NCI-H82 treated with DMSO at 0.1 percent for 48 hours (cell line): ENCODE results near the gene POLH.
"Not testable (repeated sequence)": the region's sequence is repeated elsewhere in the genome, so short reads cannot be mapped to it uniquely, and the experiment has no call there.

Experiments used
- DNase-seq: peaks from one replicate; lab custom pipeline; 2025; ENCODE audit not compliant: unreplicated experiment; lab: John Stamatoyannopoulos, UW

POLH gene

DNA sequence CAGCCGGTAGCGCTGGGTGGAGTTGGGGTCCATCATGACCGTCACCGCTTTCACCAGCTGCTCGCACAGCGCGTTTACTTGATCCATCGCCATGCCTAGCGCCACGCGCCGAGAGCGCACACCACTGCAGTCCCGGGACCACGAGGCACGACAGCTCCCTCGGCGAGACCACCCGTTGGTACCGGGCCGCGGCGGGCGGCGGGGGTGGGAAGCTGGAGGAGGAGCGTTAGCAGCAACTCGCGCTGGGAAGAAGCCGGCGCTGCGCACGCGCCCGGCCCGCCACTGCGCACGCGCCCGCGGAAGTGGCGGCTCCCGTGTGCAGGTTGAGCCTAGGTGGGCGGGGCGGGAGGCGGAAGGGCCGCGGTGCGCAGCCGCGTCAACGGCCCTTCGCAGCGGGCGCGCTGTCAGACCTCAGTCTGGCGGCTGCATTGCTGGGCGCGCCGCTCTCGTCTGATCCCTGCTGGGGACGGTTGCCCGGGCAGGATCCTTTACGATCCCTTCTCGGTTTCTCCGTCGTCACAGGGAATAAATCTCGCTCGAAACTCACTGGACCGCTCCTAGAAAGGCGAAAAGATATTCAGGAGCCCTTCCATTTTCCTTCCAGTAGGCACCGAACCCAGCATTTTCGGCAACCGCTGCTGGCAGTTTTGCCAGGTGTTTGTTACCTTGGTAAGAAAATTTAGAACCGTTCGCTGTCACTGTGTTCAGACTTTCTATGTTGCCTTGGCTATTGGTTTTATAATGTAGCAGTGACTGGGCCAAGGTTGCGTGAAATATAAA, at the start of gene POLH, which contains the start of gene XPO5:
Gene POLH (plus strand): TSS at position 414 of the 780 bp plus-strand sequence. CDS start 6,135 bp downstream, outside the sequence.
Gene XPO5 (minus strand): TSS at position 267 of the 780 bp plus-strand sequence. CDS start 174 bp downstream, at position 93.
- DNase-seq = peak; percentile 85

GRCh38 chr6:43532201-43532600, 43.8 kb upstream of the POLH start:
- DNase-seq = no peak

GRCh38 chr6:43538986-43539385, 37.0 kb upstream of the POLH start:
- not testable (repeated sequence) for DNase-seq

- DNase-seq = not testable (repeated sequence)
These were observed 36.6 kb upstream of the POLH start for GRCh38 chr6:43539409-43539808.

- no peak for DNase-seq
These were observed 35.5 kb upstream of the POLH start for GRCh38 chr6:43540507-43540906.

GRCh38 chr6:43541774-43542471, 34.1 kb upstream of the POLH start:
- no peak for DNase-seq

GRCh38 chr6:43544461-43544860, 31.5 kb upstream of the POLH start:
- no peak for DNase-seq

GRCh38 chr6:43547222-43547621, 28.8 kb upstream of the POLH start:
- no peak for DNase-seq

GRCh38 chr6:43557620-43558019, 18.4 kb upstream of the POLH start:
- not testable (repeated sequence) for DNase-seq

DNA sequence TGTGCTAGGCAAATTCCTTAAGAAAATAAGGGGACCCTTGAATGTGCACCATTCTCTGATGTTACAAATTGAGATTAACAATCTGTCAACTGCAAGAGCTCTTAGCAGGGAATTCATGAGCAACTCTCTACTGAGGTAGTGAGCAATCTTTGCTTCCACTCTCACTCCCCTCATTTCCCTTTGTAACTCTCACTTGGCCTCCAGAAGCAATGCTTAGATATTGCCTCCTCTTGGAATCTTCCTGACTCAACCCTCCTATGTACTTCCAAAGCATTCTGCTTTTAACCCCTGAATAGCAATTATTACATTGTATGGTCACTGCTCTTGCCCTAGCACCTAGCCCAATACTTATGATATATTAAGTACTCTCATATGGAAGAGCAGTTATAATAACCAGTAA, 16.7 kb upstream of the POLH start:
- no peak for DNase-seq

GRCh38 chr6:43570876-43571441, 5.0 kb upstream of the POLH start:
- DNase-seq = no peak

DNA sequence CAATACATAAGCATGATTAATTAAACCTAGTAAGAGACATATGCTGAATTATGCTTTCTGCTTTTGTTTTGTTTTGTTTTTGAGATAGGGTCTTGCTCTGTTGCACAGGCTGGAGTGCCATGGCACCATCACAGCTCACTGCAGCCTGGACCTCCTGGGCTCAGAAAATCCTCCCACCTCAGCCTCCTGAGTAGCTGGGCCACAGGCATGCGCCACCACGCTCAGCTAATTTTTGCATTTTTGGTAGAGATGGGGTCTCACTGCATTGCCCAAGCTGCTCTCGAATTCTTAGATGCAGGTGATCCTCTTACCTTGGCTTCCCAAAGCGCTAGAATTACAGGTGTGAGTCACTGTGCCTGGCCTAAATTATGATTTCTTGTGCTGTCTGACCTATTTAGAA, 4.0 kb upstream of the POLH start:
- DNase-seq = no peak

DNA sequence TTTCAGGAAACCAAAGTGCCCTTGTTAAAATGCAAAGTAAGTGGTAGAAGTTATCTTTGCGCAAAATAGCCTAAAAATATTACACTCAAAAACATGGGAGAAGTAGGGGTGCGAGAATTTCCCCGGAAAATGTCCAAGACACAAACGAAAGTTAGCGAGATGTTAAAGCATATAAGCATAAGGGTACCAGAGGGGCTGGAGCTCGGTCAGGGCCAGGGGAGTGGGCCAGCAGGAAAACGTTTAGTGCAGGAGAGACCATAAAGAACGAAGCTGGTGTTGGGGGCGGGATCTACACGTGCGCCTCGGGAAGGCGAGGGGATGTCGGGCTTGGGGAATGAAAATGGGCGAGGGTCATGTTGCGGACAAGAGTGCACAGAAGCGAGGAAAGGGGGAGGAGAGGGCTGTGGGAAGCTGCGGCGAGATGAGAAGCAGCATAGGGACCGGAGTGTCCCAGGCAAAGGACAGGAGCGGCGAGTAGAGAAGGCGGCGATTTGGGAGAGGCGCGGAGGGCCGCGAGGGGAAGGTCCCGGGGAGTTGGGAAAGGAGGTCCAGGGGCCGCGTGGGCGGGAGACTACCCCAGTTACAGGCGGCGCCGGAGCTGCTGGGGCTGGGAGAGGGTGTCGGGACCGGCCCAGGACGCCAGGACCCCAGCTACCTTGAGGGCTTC, 747 bp upstream of the POLH start:
- DNase-seq = peak; percentile 13

DNA sequence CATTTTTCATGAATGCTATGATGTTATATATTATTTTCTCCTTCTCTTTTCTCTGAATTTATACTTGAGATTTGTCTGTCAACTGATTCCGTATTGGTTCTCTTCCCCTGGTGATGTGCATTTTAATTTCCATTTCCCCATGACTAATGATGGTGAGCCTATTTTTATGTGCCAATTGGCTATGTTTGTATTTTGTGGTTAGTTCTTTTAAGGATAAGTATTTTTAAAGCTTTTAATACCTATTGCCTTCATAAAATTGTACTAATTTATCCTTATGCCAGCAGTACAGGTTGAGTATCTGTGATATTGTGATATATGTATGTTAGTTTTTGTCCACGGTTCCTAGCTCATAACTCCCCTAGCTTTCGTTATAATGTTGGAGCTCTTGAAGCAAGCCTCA, 2.8 kb downstream of the POLH start:
- no peak for DNase-seq

DNA sequence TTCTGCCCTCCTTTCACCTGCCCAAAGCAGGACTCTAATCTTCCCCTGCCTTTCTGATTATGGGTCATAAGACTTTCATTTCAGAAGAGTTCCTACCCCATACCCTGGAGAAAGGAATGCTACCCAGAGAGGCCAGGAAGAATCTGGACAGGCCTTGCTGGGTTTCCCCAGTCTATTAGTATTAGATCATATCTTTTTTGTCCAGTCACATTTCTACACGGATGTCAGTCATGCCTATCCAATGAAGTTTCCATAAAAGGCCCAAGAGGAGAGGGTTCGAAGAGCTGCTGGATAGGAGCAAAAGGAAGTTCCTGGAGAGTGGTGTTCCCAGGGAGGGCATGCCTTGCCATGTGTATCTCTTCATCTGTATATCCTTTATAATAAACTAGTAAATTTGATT, 3.2 kb downstream of the POLH start:
- DNase-seq = no peak

DNA sequence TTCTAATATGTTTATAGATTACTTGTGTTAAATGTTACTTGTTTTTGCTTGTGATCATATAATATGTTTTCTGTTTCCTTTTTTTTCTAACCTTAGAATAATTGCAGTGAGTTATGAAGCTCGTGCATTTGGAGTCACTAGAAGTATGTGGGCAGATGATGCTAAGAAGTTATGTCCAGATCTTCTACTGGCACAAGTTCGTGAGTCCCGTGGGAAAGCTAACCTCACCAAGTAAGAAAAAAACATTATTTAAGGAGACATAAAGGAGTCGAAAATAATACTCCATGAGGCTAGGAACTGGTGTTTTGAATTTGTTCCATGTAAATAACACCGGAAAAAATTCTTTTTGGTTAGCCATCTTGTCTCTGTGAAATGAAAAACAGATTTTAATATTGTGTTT, 6.9 kb downstream of the POLH start:
- no peak for DNase-seq

- no peak for DNase-seq
These were observed 9.0 kb downstream of the POLH start for GRCh38 chr6:43584892-43585570.

GRCh38 chr6:43588194-43588593, 12.2 kb downstream of the POLH start:
- no peak for DNase-seq

GRCh38 chr6:43589564-43589963, 13.6 kb downstream of the POLH start:
- not testable (repeated sequence) for DNase-seq

DNA sequence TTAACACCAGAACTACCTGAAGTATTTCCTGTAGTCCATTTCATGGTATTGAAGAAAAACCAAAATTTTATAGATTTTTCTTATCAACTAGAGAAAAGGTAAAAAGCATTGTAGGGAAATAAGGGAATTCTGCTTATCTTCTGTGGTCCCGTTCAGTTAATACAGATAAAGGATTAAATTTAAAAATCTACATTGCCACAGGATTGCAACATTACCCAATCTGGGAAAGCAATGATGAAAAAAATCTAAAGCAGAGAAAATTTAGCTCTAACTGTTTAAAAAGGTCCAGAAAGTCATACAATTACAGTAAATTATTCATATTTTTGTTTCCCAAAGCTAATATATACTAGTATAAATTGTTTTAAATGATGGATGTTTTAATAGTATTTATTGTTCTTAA, 18.0 kb downstream of the POLH start:
- no peak for DNase-seq

DNA sequence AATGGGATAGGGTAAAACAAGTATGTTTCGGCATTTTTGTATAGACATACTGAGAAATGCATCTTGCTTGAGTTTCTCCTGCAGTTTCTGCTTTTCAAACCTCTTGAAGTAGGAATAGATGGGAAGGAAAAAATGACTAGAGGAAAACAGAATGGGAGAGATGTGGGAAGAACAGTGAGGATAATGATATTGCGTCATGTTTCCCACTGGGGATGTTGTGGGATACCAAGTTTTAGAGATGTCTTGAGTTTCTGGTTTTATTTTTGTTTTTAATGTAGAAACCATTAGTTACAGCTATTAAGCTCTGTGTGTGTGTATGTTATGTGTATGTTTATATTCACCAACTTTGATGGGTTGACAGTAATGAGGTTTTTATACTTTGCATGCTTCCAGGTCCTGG, 24.6 kb downstream of the POLH start:
- no peak for DNase-seq
